Stimulated activated CD8-positive, alpha-beta memory T cell treated with anti-CD3 and anti-CD28 coated beads, Interleukin-4, amount 100 ng/mL, for 48 hours (primary cell): ENCODE results near the gene LRRC75A.

Source experiments
- DNase-seq: peaks from one replicate; pipeline ENCODE4 v3.0.0-alpha.2; 2020

The LRRC75A gene

DNA sequence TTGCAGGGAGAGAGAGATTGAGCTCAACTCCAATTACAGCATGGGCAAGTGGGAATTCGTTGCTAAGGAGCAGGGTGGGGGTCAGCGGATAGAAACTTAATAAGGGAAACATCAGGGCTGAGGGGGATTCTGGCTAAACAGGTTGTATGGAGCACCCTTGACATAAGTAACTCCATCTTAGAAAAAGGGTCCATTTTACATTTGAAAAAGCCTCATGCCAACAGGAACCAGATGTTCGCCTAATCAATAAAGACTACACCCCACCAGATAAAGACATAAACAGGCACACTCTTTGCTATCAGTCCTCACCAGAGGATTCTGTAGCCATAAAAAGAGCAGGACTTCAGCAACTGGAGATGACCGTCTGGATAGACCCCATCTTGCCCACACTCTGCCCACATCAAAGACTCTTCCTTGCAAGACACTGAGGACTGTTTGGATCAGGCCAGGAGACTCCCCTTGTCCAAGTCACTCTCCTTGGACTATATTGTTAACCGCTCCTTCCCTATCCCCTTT, 1.6 kb upstream of the LRRC75A start:
- no peak for DNase-seq

GRCh38 chr17:16492613-16493530, 879 bp upstream of the LRRC75A start:
- DNase-seq, result no peak

- peak; percentile 40 for DNase-seq
Measured at GRCh38 chr17:16491131-16491702, 776 bp downstream of the LRRC75A start.

- DNase-seq, result no peak
Measured at GRCh38 chr17:16489431-16489830, 2.6 kb downstream of the LRRC75A start.

DNA sequence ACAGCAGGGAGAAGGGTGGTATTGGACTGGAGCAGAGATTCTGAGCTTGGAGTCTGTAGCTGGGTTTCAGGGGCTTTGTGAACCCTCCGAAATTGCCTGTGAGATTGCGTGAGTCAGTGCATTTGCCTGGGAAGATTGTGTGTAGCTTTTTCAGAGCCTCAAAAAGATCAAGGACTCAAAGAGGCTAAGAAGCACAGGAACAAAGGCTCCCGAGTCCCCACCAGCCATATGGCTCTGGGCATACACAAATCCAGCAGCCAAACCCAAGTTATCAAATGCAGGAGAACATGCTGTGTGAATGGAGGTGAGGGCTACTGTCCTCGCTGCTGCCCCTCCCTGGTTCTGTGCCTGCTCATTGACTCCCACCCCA, 3.0 kb downstream of the LRRC75A start:
- no peak for DNase-seq

GRCh38 chr17:16488186-16488967, 3.6 kb downstream of the LRRC75A start:
- no peak for DNase-seq

DNA sequence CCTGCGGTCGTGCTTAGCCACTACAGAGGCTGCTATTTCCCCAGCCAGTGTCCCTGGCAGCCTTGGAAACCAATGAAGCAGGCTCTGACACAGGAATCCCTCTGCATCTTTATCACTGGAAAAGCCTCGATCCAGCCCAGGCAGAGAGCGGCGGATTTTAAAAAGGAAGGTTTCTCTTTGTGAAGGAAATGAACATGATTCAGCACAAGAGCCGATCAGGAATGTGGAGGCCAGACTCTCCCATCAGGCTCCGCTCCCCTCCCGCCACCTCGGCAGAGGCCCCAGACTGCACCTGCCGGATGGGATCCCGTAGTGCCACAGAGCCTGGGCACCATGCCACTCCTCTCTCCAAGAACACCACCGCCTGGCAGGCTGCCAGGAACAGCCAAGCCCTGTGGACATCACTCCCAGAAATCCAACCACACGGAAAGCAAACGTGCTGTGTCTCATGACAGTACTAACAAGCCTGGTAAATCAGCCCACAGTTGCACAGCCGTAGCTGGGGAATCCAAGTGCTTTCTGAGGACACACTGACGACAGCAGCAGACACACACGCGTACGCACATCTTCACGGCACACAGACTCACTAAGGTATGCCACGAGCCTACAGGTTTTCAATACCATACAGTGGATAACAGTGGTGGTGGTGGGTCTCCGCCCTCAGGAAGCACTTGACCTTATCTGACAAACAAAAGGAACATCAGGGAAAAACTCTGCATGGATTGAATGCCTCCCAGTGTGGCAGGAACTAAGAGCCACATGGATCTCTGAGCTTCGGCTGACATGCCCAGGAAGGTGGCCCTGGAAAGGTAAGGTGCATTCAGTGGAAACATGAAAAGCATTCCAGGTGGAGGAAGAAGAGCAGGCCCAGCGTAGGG, 5.4 kb downstream of the LRRC75A start:
- DNase-seq, result no peak

DNA sequence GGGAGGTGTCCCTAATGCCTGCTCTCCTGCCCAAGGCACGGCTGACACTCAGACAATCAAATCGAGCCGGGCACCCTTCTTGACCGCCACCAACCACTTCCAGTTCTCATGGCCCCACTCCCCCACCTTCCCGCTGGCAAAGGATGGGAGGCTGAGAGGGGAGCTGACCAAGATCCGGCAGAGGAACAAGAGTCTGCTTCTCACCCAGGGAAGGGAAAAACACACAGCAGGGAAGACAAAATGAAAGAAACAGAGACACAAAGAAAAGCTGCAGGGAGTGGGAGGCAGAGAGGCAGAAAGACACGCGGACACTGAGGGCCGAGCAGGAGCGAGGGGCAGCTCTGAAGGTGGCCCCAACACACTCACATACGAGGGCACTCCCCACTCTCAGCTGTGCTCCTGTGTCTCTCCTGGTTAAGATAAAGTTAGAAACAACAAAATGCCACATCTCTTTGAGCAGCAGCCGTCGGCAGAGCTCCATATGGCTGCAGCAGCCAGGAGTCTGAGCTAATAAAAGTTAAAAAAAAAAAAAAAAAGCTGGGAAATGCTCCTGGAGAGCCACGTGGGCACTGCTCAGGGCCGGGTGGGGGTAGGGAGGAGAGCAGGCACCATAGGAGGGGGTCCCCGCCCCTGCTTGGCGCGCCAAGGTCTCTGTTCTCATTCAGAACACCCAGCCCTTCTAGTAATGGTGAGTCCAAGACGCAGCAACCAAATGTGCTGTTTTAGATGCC, 7.4 kb downstream of the LRRC75A start:
- DNase-seq, result no peak

DNA sequence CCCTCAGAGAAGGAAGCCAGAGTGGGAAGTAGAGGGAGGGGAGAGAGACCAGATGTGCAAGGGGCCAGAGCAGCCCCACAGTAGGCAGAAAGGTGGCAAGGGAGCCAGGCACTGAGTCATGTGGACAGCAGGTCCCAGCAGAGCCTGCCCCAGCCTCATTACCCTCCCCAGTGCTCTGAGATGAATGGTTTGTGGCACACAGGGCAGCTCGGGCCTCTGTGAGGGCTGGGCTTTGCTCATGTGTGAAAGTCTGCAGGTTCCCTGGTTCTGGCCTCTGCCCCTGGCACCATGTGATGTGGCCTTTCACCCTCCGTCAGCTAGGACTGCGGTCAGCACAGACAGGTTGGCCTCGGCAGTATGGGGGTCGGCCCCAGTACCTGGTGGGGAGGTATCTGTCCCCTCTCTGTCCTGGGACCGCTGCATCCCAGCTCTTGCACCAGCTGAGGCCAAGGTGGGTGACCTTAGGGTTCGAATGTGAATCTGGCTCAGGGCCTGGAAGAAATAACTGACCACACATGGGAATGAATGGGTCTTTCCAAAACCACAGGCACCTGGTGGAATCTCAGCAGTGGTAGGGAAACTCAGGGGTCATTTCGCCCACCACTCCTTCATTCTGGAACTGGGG, 8.9 kb downstream of the LRRC75A start:
- DNase-seq, result no peak

DNA sequence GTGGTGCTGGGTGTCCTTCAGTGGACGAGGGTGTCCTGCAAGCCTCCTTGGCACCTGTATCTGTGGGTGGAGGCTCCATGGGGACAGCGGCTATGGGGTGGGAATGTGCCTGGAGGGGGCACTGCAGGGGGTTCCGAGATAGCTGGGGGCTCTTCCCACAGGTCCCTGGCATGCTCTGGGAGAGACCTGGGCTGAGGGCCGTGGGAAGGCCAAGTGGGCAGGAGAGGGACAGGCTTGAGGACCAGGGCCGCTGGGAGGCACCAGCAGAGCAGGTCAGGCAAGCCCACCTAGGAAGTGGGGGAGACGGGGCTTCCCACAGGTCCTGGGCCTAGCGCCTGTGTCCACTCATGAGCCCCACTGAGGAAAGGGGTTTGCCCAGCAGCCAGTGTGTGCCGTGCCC, 9.7 kb downstream of the LRRC75A start:
- DNase-seq, result no peak

GRCh38 chr17:16480995-16481394, 11.0 kb downstream of the LRRC75A start:
- no peak for DNase-seq

GRCh38 chr17:16479264-16479663, 12.7 kb downstream of the LRRC75A start:
- DNase-seq, result no peak

DNA sequence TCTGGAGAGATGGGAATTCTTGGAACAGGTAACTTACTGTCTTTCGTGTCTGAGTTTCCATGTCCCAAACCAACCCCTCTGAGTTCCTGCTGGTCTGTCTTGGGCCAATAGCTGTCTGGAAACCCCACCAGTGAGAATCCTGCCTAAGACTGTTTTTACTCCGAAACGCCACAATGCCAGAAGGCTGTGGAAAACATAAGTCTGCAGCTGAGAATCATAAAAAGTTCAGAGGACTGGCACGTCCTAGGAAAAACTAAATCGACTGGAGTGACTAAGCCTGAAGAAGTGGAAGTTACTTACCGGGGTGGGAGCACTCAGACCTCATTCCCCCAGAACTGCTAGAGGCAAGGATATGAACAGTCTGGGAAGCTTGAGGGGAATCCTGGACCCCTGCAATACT, 13.3 kb downstream of the LRRC75A start:
- no peak for DNase-seq

GRCh38 chr17:16477666-16478065, 14.3 kb downstream of the LRRC75A start:
- DNase-seq, result no peak

- no peak for DNase-seq
Measured at GRCh38 chr17:16477255-16477654, 14.7 kb downstream of the LRRC75A start.

- DNase-seq, result no peak
Measured at GRCh38 chr17:16475179-16475704, 16.8 kb downstream of the LRRC75A start.

DNA sequence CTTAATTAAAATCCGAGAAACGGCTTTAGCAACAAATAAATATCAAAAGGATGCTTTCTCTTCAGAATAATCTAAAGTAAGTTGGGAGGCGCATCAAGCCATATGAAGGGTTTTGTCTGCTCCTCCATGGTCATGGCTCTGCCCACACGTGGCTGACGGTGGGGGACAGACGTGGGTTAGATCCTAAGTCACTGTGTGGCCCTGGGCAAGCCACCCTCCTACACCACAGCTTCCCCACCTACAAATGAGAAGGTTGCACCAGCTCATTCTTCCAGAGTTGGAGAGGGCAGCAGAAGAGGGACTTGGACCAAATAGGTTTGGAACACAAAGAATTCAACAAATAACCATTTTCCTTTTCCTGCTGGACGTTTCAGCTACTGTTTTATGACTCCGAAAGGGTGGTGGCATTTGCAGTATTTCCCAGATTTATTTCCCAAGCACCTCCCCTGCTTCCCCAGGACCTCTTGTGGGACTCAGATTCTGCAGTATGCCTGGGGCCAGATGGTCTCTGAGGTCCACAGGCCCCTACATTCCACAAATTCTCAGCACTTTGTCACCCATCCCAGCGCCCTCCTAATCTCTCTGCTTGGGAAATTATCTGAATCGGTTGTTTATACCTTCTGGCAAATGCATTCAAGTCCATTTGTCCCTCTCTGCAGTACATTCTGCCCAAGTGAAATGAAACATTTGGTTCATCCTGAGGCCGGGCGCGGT, 17.8 kb downstream of the LRRC75A start:
- DNase-seq, result no peak

DNA sequence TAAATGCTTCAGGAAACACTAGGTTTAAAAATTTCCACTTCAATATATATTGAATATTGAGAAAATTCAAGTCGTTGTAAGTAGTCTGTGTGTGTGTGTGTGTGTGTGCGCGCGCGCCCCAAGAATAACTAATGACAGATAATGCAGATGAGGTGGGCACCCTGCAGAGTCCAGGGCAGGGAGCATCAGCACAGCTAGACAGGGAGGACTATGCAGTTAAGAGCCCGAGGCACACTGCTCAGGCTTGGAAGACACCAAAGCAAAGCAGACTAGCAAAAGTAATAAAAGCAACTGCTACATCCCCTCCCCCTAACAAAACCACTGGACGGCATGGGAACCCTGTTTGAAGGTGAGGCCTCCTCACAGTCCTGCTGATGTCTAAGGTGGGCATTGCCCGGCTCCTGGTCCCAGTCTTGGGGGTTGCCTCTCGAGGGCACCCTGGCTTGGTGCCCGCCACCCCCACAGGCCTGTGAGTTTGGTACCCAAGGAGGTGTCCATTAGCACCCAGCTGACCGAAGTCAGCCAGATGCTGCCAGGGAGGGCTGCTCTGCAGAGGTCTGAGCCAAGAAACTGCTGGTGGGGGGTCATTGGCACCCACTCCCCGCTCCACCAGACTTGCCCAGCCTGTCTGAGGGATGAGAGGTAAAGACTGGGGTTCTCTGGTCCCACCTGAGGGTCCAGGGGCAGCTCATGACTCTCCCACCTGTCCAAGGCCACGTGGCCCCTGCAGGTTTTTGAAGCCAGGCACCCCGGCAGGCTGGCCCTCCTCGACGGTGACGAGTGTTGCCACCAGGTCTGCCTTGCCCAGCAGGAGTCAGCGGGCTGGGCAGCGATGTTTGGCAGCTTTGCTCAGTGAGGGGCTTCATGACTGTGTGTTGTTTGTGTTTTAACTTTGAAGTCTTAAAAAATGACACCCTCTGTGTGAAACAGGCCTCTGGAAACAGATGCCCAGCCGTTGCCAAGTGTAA, 18.7 kb downstream of the LRRC75A start:
- no peak for DNase-seq

GRCh38 chr17:16472539-16472938, 19.5 kb downstream of the LRRC75A start:
- no peak for DNase-seq
